Stimulated activated CD8-positive, alpha-beta memory T cell treated with anti-CD3 and anti-CD28 coated beads, Interleukin-7, amount 100 ng/mL, for 4 hours (primary cell): ENCODE results near the gene UBA5.

Experiments used
- DNase-seq, 2 donors: peaks; one replicate each; pipeline ENCODE4 v3.0.0-alpha.2; 2020; ENCODE audit warnings: low read depth in 2 of 2

The UBA5 gene

GRCh38 chr3:132654190-132654589 is 5.9 kb upstream of the UBA5 start:
- no peak for DNase-seq

- no peak for DNase-seq
Measured at GRCh38 chr3:132654721-132655120, 5.4 kb upstream of the UBA5 start.

GRCh38 chr3:132655471-132655870 is 4.7 kb upstream of the UBA5 start:
- DNase-seq, result no peak

- no peak for DNase-seq
Measured at GRCh38 chr3:132657869-132658747, 2.0 kb upstream of the UBA5 start.

DNA sequence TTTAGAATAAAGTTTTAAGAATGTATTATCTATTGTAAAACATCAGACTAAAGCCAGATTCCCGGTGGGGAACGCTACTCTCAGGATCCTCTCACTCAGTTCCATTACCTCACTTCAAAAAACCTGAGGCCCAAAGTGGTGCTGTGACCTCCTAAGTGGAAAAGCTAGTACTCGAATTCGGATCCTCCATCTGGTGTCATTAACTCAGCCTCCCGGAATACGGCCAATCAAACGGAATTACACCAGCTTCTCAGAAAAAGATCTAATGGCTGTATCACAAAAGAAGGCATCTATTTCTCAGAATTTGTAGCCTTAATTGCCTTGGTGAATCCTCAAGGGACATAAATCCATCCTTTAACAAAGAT is 1.1 kb upstream of the UBA5 start:
- DNase-seq, result no peak

GRCh38 chr3:132659365-132660051 is 621 bp upstream of the UBA5 start, which contains the start of gene ACAD11:
Gene ACAD11, minus strand, starts transcription at chr3:132659809. Its CDS starts 58 bp downstream, at chr3:132659751.
- DNase-seq, result no peak

- DNase-seq, result no peak
Measured at GRCh38 chr3:132660811-132661070, 612 bp downstream of the UBA5 start.

- no peak for DNase-seq
Measured at GRCh38 chr3:132661101-132661500, 972 bp downstream of the UBA5 start.

- DNase-seq, result no peak
Measured at GRCh38 chr3:132662212-132662611, 2.1 kb downstream of the UBA5 start.

DNA sequence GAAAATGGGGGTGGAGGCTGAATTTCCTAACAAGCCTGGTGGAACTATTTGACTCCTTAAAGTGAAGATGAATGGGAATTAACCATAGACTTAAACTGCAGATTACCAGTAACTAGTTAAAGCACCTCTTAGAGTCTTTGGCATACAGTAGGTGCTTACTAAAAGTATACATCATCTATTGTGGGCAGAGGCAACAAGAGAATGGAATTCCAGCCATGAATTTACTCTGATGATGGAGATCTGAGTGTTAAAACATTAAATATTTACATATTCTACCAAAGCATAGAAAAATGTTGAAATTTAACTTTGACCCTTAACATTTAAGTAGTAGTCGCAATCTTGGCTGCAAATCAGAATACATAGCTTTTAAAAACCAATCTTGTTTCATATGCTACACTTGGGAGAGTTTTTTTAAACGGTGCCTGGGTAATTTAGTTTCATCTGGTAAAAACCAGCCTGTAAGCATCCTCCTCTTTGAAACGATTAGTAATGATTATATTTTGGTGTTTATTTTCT is 5.2 kb downstream of the UBA5 start:
- DNase-seq, result no peak

DNA sequence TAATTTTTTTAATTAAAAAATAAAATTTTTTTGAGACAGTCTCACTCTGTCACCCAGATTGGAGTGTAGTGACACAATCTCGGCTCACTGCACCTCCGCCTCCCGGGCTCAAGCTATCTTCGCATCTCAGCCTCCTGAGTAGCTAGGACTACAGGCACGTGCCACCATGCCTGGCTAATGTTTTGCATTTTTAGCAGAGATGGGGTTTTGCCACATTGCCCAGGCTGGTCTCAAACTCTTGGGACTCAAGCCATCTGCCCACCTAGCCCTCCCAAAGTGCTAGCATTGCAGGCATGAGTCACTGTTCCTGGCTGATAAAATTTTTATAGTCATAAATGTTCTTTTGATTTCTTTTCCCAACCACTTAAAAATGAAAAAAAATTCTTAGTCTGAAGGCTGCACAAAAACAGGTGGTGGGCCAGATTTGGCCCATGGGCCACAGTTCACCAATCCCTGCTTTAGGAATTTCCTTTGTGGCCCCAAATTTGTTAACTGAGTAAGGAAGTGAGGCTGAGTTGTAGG is 9.2 kb downstream of the UBA5 start:
- DNase-seq, result no peak

DNA sequence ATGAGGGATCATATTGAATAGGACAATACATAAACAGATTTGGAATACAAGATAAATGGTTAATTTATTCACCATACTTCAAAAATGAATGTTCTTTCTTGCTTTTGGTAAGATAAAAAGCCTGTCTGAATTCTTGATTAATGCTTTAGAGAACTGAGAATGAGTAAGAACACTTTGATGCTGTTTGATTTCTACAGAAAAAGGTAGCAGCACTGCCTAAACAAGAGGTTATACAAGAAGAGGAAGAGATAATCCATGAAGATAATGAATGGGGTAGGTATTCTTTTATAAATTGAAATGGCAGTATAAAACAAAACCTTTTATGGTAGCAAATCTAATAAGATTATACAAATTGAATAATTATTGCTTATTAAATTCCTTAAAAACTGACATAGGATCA is 15.3 kb downstream of the UBA5 start:
- no peak for DNase-seq

GRCh38 chr3:132679911-132680310 is 19.8 kb downstream of the UBA5 start:
- no peak for DNase-seq

- no peak for DNase-seq
Measured at GRCh38 chr3:132681421-132681820, 21.3 kb downstream of the UBA5 start.

DNA sequence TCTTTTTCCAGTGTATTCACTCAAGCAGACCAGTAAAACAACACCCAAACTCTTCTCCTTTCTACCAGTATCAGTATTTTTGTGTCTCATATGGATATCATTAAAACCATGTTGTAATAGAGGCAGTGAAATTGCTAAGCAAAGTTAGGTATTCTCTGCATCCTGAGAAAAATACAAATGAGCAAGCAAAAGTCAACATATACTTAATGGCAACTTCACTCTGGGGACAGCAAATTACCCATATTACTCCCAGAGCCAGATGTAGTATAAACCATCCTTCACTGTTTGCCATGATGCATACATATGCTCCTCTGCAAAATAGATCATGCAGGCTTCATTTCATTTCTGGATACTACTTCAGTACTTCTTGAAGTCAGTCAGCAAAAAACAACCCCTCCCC is 22.1 kb downstream of the UBA5 start:
- no peak for DNase-seq

GRCh38 chr3:132690040-132690439 is 29.9 kb downstream of the UBA5 start:
- DNase-seq, result no peak

DNA sequence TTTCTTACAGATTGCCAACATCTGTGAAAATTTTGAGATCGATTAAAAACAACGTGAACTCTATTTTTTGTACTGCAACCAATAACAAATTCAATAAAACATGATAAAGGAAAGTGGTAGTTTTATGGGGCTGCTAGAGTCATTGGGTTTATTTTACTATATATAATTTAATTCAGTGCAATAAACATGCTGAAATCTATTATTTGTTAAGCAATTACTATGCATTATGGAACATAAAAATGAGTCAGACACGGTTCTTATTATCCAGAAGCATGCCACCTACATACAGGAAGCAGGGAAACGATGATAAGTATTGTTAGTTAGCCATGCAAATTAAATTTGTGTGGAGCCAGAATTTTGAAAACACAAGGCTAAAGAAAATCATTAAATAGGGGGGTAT is 34.9 kb downstream of the UBA5 start:
- DNase-seq, result no peak

- DNase-seq, result no peak
Measured at GRCh38 chr3:132695422-132695821, 35.3 kb downstream of the UBA5 start.

DNA sequence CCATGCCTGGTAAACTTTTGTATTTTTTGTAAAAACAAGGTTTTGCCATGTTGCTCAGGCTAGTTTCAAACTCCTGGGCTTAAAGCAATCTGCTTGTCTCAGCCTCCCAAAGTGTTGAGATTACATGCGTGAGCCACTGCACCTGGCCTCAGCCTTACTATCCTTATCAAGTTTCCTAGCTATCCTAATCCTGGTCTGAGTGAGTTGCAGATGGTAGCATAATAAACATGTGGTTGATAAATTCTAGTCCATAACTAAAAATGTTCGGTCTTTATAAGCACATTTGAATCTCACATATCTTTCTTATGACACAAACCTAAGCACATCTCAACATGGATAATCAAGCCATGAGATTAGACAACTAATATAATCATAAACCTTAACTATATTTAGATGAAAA is 43.6 kb downstream of the UBA5 start:
- DNase-seq, result no peak

GRCh38 chr3:132709761-132710160 is 49.6 kb downstream of the UBA5 start:
- no peak for DNase-seq

GRCh38 chr3:132710311-132710710 is 50.2 kb downstream of the UBA5 start:
- DNase-seq, result no peak

DNA sequence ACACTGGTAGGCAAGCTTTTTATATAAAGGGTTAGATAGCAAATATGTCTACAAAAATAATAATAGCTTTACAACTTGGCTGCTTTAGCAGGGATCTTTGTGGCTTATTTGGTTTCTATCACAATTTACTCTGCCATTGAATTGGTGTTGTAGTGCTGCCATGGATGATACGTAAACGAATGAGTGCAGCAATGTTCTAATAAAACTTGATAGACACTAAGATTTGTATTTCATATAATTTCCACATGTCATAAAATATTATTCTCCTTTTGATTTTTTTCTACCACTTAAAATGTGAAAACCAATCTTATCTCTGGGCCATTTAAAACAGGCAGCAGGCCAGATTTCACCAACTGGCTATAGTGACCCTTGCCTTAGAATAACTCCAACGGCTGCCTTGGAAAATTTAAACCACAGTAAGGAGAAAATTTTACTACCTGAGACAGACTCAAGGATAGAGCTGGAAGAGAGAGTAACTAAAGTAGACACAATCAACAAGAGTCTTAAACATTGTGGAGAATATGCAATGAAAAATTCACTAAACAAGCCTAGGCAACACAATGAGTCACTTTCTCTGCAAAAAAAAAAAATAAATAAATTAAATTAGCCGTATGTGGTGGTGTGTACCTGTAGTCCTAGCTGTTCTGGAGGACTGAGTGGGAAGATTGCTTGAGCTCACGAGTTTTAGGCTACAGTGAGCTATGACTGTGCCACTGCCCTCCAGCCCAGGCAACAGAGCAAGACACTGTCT is 54.0 kb downstream of the UBA5 start:
- DNase-seq, result no peak
